CD4-positive, alpha-beta T cell treated with Interleukin-4 for 1 hour (primary cell): ENCODE results near the gene RBMS1.
A peak's percentile ranks its signal among the peaks of the same experiment; 100 is the strongest.

Experiments used
- DNase-seq, 2 donors: peaks; one replicate each; pipeline ENCODE4 v3.0.0-alpha.2; 2020 to 2022

Gene RBMS1

DNA sequence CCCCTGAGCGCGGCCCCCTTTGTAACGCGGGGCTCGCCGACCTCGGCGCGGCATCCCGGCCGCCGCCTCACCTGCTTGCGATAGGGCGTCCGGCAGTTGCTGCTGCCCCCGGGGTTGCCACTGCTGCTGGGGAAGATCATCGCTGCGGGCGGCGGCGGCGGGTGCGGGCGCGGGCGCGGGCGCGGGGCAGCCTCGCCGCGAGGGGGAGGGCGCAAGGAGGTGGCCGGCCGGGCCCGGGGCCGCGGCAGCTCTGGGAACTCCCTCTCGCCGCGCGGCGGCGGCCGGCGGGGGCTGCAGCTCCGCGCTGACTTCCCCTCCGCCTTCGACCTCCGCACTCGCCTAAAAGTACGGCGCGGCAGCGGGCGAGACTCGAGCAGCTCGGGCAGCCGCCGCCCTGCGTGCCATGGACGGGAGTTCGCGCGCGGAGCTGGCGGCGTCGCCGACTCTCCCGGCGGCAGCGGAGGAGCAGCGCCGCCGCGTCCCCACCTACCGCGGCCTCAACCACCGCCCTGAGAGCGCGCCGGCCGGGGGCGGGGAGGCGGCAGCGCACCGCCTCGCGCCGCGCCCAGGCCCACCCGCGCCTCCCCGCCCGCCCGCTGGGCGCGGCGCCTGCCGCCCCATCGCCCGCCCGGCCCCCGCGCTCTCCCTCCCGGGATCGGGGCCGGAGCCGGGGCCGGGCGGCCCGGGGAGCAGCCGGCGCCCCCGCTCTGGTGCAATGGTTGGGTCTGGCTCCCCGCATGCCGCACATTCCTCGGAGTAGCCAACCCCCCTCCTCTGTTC, 86.0 kb downstream of the RBMS1 start:
- peak; percentile 70 to 75 for DNase-seq

DNA sequence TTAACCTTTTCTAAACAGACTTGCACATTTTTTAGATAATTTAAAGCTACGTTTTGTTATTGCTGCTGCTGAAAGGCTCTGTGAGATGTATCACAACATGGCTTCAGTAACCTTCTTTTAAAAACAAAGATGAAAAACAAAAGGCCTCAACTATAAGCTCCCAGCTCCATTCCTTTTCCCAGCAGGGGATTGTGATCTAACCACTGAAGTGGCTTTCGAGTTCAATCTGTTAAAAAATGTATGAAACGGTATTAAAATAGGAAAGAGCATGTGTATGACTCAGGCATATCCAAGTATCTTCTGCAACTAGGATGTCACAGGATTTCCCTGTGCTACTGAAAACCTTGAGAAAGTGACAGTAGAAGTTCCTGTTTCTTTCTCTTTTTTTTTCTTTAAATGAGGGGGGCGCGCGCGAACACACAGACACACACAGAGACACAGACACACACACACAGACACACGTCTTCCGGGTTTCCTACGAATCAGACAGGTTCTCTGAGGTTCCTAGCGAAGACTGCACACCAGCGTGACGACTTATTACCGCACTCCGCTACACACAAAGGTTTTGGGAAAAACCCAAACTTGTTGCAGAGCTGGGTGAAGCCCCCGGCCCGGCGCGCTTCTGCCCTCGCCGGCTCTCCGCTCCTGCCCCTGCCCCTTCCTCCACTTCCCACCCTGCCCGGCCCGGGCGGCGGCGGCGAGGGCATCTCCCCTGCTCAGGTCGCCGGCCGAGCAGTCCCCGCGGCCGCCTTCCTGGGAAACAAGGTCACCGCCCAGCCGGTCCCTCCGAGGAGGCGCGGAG, 86.8 kb downstream of the RBMS1 start:
- peak; percentile 91 to 92 for DNase-seq

DNA sequence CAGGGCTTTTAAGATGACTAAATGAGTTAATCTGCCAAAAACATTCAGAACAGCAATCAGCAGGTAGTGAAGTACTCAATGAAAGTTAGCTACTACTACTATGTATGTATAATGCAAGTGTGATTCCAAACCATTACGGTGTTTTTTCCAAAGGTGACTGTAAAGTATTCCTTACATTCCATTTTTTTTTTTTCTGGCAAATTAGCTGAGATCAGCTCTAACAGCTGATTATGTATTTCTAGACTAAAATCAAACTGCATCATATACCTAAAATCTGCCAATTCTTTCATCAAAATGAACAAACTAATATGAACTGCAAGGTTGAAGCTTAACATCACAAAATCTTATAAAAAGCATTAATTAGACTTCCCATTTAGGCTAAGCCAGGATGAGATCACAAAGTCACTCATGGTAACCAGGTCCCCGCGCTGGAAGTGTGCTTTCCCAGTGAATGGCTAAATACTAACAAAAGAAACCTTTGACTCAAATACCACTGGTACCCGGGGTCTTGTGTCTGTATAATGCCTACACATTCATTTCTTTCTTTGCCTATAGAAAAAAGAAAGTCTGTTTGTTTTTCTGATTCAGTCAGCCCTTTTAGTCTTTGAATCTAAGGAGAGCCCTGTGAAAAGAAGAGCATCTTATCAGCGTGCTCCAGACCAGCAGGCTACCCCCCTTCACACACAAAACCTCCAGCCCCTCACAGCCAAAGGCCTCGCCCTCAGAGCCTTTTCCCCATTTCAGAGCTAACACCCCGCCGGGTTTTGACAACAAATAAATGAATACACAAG, 88.3 kb downstream of the RBMS1 start:
- DNase-seq: no peak

DNA sequence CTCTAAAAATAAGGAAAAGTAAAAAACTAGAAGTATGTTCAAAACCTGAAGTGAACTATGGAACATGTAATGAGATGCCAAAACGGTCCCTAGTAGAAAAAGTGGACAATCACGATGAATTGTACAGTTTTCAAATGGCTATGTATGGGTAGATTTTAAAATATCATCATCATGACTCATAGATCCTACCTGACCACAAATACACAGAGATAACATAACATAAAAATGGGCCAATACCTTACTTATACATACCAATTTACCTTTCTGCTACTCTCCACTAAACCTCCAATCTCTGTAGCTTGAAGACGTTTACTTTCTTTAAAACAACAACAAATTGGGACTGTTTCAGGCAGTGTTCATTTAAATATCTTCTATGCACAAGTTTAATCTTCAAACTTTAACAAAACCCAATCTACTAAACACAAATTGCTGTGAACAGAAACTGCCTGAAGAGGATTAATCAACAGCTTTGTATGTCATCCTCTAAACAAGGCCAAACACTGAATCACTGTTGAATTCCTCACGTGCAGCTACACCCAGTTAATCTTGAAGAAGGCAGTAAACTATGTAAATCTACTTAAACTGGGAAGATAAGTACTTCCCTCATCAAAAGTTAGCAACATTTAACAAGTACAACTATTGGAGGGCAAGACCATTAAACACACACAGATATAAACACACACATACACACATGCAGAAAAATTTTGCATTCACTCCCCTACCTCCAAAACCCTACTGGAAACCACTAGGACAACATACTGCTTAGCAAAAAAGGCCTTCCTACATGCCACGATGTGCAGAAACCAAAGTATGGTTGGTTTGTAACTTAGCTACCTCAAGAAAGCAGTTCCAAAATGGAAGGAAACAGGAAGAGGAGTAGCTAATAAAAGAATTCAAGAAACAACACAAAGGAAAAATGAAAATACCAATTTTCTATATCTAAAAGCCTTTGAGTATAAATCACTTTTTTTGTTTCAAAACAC, 90.3 kb downstream of the RBMS1 start:
- DNase-seq: no peak

DNA sequence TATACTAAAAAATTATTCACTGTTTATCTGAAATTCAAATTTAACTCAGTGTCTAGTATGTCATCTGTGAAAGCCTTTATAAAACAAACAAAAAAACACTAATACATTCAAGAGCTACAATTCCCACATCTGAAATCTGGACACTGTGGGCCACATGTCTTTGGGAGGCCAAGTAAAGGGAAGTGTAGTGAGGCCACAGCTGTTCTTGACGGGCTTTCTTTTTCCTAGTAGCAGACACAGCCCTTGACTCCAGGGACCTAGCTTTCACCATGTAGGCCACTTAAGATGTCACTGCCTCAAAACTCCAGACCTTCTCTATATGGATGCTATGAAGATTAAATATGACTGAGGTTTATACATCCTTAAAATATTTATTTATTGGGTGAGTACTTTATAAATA, 91.1 kb downstream of the RBMS1 start:
- no peak for DNase-seq

DNA sequence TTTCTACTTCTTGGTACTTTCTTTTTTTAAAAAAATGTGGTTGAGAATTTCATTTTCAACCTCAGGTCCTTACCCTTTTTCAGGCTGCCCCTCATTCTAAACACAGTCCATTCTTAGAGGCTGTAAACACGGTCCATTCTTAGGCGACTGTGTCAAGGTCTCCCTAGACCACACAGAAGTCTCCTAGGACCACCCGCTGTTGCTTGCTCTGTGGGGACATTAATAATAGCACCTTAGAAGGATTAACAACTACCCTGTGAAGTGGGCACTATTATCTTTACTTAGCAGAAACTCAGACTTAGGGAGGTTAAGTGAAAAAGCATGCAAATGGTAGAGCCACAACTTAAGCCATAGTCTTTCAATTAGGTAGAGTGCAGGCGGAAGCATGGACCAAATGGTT, 91.7 kb downstream of the RBMS1 start:
- no peak for DNase-seq

DNA sequence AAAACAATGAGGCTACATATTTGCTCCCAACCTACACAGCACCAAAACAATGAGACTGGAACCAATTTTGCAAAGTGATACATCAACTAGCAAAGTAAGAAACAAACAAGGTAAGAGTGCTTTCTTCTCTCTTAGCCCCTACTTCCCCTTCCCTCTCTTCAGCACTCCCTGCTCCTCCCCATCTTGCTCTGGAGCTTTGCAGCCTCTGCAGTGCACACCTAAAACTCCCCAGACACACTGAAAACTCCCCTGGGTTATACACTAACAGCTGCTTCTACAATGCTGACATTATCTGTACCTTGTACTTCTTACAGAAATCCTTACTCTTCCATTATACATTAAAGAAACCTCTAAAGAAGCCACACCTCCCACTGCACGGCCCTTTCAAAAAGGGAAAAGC, 93.7 kb downstream of the RBMS1 start:
- DNase-seq: no peak

DNA sequence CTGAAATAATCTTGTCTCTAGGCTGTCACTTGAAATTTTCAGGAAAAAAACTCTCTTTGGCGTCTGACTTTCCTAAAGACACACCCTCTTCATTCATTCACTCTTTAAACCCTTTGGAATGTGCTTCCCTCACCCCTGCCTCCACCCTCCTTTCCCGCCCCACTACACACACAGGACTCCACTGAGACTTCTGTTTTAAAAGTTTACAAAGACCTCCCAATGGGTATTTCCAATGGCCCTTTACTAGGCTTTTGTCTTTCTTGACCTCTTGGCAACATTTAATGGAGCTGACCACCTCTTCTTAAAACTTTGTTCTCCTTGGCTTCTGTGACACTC, 96.1 kb downstream of the RBMS1 start:
- DNase-seq: no peak

DNA sequence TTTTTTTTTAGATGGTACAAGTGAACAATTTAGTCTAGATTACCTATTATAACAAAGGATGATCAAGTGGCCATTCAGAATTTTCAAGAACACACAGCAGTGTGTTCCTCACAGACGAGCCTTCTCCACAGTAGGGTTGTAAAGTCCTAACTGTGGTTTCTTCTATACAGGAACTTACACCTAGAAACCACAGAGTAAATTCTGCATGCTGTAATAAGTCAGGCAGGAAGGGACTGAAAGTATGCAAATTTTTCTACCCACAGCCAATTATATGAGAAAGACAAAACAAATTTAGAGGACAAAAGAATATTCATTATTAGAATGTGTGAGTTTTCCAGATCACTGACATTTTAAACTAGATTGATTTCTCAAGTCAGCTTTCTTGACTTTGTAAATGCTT, 99.5 kb downstream of the RBMS1 start:
- DNase-seq: peak in 1 of 2 donors; percentile 68

DNA sequence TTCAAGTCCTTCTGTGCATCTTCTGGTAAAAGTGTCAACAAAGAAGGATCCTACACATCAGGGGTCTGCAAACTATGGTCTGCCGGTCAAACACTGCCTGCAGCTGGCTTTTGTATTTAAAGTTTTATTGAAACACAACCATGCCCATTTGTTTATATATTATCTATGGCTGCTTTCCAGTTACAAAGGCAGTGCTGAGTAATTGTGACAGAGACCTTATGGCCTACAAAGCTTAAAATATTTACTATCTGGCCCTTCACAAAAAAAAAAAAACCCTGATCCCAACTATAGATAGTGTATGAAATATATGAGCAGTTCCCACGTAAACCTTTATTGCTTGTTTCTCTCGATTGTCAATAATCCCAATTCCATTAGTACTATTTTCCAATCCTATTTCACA, 101.4 kb downstream of the RBMS1 start:
- DNase-seq: no peak

DNA sequence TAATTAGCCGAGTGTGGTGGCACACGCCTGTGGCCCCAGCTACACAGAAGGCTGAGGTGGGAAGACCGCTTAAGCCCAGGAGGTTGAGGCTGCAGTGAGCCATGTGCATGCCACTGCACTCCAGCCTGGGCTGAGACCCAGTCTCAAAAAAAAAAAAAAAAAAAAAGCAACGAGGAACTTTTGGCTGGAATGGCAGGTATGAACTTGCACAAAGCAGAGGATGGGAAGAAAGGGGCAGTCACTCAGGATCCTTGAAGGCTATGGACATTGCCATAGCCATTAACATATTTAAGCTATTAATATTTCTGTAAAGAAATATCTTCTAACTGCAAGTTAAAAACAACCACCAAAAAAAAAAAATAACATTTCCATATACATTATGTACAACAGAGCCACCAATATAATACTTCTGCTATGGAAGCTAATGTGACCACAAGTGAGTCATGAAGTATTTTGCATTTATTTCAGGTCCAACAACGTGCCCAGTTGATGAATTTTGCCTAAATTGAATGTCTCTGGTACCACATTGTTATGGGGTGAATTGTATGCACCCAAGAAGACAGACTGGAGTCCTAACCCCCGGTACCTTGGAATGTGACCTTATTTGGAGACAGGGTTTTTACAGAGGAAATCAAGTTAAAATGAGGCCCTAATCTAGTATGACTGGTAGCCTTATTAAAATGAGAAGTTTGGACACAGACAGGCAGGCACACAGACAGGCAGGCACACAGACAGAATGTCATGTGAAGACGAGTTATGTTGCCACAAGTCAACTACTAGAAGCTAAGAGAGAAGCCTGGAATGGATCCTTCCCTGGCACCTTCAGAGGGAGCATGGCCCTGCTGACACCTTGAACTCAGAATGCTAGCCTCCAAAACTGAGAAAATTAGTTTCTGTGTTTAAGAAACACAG, 102.8 kb downstream of the RBMS1 start:
- DNase-seq: no peak

DNA sequence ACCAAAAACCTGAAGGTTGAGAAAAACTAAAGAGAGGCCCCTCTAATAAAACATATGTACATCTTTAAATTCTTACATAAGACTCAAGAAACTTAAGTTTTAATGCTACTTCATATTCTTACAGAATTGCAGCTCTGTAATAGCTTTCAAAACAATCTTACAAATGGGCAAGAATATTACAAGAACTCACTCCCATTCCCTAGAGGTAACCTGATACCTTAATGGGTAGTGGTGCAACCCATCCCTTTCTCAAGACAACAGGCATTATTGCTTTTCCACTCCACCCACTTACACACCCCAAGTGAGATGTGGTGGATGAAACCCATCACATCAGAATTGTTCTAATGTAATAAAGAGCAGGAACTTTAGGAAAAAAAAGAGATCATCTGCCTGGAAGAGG, 103.7 kb downstream of the RBMS1 start:
- DNase-seq: no peak

DNA sequence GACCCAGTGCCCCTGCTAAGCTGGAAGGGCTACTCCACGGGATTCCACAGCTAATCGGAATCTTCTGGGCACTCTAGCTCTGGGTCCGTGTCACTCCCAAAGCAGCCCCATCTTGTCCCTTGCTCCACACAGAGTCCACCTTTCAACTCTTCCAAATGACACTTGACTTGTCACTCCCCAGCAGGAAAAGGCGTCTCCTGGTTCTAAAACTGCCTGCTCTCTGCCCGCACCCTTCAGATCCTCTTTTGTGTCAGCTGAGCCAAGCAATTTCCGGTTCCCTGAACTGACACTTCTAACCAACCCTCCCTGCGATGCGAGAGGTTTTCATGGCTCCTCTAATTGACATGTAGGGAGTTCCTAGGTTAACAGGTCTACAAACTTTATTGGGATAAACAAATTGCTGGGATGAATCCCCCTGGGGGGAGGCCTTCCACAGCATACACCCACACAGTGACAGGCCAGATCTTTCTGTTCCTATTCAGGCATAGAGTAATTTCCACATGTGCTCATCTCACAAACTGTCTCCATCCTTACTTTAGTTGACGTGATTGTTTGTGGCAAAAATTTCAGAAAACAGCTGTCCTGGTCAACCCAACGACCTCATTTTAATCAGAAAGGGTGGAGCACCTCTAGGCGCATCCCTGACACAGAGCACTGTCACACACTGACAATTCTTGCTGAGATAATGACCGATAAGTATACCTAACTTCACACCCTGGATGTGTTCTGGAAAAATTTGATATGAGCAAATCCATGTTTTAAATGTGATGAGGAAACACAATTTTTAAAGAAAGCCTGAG, 104.9 kb downstream of the RBMS1 start:
- DNase-seq: peak; percentile 49 to 56

DNA sequence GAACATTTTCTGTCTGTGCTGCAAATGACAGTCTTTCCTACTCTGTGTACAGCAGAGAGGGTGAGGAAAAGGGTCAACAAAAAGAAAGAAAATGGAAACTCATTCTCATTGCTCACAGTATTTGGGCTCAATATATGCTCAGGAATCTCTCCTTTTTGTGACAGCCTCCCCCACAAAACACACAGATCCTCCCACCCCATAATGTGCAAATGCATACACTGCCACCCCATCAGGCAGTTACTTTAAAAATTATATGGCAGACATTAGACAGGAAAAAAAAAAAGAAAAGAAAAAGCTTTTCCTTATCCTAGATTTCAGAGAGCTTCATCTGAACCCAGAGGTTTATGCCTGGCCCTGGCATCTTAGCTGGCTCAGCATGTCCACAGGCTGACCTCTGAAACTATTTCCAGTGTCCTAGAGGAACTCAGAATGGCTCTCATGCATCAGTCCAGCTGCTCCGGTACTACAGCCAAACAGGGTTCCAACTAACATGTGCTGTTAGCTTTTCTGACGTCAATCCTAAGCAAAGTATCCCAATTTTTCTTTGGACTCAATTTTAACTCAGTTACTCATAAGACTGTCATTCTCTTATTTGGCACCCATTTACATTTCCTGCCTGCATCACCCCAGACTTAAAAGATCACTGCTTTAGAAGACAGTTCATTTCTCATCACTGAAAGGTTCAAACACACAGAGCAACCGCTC, 105.9 kb downstream of the RBMS1 start:
- DNase-seq: no peak

DNA sequence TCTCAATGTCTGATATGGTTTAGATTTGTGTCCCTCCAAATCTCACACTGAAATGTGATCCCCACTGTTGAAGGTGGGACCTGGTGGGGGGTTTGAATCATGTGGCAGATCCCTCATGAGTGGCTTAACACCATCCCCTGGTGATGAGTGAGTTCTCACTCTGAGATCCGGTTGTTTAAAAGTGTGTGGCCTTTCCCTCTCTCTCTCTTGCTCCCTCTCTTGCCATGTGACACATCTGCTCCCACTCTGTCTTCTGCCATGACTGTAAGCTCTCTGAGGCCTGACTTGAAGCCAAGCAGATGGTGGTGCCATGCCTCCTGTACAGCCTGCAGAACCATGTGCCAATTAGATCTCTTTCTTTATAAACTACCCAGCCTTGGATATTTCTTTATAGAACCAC, 108.8 kb downstream of the RBMS1 start:
- DNase-seq: no peak

DNA sequence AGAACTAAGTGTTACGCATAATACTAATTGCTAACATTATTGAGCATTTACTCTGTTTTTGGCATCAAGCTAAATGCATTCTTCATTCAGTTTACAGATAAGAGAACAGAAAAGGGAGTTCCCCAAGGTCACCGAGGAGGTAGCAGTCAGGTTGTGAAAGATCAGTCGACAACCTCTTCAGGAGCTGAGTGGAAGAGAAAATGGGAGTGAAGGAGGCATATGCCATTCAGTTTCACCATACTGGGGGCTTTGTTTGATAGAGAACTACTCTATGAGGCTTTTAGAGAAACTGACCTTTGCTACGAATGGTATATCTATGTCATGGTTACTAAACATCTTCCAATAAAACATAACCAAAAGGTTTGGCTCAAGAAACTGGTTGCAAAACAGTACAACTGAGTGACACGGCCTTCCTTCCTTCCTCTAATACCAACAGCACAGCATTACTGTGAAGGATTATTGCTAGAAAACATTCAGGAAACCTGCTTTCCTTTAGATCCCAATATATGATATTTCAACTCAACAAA, 112.1 kb downstream of the RBMS1 start:
- DNase-seq: no peak

DNA sequence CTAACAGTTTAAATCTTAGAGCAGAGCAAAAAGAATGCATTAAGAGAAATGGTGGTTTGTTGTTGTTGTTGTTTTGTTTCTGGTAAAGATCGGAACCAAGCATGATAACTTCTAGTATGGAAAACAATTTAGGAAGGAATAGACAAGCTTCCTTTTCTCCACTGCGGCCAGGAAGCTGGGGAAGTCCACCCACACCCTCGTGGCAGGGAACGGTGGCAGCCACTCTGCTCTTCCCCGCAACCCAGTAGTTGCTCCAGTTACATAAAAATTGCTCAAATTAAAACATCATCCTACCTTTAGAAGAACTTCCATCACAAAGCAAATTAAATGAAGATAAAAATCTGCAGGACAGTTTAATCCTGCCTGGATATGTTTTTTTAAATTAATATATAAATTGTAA, 113.0 kb downstream of the RBMS1 start:
- no peak for DNase-seq

DNA sequence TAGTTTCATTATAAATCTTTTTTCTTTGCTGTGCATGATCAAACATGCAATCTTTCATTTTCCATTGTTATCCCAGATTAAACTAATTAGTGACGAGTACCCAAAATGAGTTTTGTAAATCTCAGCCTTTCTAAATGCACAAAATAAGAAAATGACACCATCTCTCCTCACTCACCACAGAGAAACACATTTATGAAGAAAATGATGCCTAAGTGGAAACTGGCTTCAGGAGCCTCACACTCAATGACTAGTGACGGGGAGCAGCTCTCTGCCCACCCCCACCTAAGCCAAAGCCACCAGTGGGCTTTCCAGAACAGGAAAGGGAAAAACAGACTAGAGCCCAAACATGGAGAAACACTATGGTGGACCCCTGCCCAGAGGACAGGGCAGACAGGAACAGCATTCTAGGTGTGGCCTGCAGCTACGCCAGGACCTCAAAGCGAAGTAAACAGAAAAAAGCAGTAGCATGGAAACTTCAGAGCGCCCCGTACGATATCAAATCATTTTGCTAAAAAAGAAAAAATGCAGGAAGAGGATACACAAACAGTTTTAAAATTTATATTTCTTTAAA, 113.5 kb downstream of the RBMS1 start:
- DNase-seq: no peak

DNA sequence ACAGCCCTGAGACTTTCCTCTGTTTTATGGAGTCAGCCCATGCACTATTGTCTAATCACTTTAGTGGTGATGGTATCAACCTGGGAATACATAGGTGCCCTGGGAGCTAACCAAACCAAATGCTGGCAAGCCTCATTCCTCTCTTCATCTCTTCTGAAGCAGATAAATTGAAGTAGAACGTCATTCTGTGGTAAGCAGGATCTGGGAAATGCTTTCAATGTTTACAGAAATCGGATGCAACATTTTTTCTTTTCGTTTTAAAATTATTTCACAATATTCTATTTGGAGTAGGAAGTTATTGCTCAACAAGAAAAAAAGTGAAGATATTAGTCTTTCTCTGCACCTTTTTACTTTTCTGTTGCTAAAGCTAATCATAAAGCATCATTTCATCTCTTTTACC, 114.2 kb downstream of the RBMS1 start:
- no peak for DNase-seq
